ENCODE data around the gene PIGB. TPM values are rescaled to one million over a fixed set of nuclear protein-coding genes. Genes with fewer than 3 reads are reported as not detected.

The PIGB gene
- total RNA-seq, 1 donor: 20.3 TPM

GRCh38 chr15:55401786-55402246, 82.8 kb downstream of the PIGB start:
- TF ChIP-seq, protein P1, sequence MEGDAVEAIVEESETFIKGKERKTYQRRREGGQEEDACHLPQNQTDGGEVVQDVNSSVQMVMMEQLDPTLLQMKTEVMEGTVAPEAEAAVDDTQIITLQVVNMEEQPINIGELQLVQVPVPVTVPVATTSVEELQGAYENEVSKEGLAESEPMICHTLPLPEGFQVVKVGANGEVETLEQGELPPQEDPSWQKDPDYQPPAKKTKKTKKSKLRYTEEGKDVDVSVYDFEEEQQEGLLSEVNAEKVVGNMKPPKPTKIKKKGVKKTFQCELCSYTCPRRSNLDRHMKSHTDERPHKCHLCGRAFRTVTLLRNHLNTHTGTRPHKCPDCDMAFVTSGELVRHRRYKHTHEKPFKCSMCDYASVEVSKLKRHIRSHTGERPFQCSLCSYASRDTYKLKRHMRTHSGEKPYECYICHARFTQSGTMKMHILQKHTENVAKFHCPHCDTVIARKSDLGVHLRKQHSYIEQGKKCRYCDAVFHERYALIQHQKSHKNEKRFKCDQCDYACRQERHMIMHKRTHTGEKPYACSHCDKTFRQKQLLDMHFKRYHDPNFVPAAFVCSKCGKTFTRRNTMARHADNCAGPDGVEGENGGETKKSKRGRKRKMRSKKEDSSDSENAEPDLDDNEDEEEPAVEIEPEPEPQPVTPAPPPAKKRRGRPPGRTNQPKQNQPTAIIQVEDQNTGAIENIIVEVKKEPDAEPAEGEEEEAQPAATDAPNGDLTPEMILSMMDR (IDR thresholded peaks at IDR 0.05; ENCODE audit: insufficient read depth, low read depth, low read length): no peak
- DNase-seq (ENCODE audit: low read depth): no peak

DNA sequence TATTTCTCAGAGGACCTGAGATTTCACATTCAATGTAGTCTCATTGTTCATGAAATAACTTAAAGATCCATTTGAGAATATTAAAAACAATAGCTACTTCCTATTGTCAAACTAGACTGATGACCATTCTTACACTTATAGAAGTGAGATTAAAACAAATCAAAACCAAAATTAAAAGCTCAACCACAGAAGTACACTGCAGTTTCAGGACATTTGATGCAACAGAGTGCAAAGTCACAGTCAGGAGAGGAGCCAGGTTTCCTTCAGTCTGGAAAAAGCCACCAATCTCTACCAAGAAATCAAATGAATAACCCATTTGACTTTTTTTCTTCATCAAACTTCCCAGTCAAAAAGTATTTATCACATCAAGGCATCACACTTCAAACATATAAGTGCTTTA, 83.7 kb downstream of the PIGB start:
- H3K4me3 ChIP-seq (ENCODE audit: low read depth, low read length): no peak overlapping the region
- TF ChIP-seq, protein P1 (IDR thresholded peaks at IDR 0.05; ENCODE audit: insufficient read depth, low read depth, low read length): no peak
- peak; percentile 40 for DNase-seq (ENCODE audit: low read depth)

More at GRCh38 chr15:55401786-55402246, 82.8 kb downstream of the PIGB start:
- no peak overlapping the region for H3K4me3 ChIP-seq (ENCODE audit: low read depth, low read length)

DNA sequence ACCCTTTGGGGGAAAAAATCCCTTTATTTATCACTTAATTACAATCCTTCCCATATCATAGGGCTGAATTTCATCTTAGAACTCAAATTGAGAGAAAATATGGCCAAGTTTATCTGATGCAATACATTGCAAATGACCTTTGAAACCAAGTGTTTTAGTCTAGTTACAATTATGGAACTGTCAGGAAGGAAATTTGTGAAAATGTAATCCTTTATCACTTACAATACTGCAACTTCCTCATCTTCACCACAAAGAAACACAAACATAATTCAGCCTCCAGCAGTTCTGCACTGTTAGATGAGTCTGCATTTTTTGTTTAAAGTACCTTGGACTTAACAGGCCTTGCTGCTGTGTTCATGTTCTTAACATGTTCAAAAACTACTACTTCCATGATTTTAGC, 84.5 kb downstream of the PIGB start:
- peak; percentile 71 for DNase-seq (ENCODE audit: low read depth)
- TF ChIP-seq, protein P1 (IDR thresholded peaks at IDR 0.05; ENCODE audit: insufficient read depth, low read depth, low read length): no peak
- H3K4me3 ChIP-seq (ENCODE audit: low read depth, low read length): no peak overlapping the region

Other genes starting within 250 kb of the PIGB start
- 82.1 and 84.2 TPM in 2 replicates for gene RSL24D1, start 122.3 kb upstream of the PIGB start, total RNA-seq
- 7.8 and 8.4 TPM in 2 replicates for gene RAB27A, start 29.4 kb upstream of the PIGB start, total RNA-seq
- gene PIGBOS1, start 99 bp upstream of the PIGB start, total RNA-seq: 7.3 and 8.1 TPM in 2 replicates
- 37.7 and 42.3 TPM in 2 replicates for gene CCPG1, start 89.1 kb downstream of the PIGB start, total RNA-seq
- 1.3 TPM in 2 replicates for gene PIERCE2, start 89.3 kb downstream of the PIGB start, total RNA-seq
- gene DNAAF4, start 189.0 kb downstream of the PIGB start, total RNA-seq: 0.64 and 1.3 TPM in 2 replicates